ENCODE results near the gene NFIX. TPM values are rescaled to one million over a fixed set of nuclear protein-coding genes. Genes with fewer than 3 reads are reported as not detected.
A peak's percentile ranks its signal among the peaks of the same experiment; 100 is the strongest.

NFIX gene
- total and polyA plus RNA-seq, 9 of the 15 experiments (the other 6 are each of a cell fraction or from before 2014, with no cell fraction given): 0.28 to 26.8 (median 5.4) TPM

GRCh38 chr19:13051557-13052165, 56.4 kb downstream of the NFIX start (continued):
- TF ChIP-seq NCOA1 (IDR thresholded peaks at IDR 0.05; ENCODE audit: low read depth) (peak; percentile 58; the same call in 1 of the 2 replicates), NR4A1 (CRISPR knock-in tag; IDR thresholded peaks at IDR 0.05) (no peak), NR4A1 (tag; IDR thresholded peaks at IDR 0.05) (0 out of 2 replicates have a peak, but pooled peaks have one; percentile 53), KDM1A (IDR thresholded peaks at IDR 0.05) (peak; percentile 99), ID3 (CRISPR knock-in tag; IDR thresholded peaks at IDR 0.05) (no peak), ID3 (tag; IDR thresholded peaks at IDR 0.05) (peak; percentile 66; the same call in 1 of the 2 replicates), DPF2 (IDR thresholded peaks at IDR 0.05) (0 out of 2 replicates have a peak, but pooled peaks have one; percentile 48), ZNF609 (CRISPR knock-in tag; IDR thresholded peaks at IDR 0.05; ENCODE audit: borderline replicate concordance) (peak; percentile 77; the same call in 1 of the 2 replicates), NCOR1 (IDR thresholded peaks at IDR 0.05) (peak; percentile 73), MCM7 (IDR thresholded peaks at IDR 0.05) (no peak), PML (IDR thresholded peaks at IDR 0.05; ENCODE audit: low read length) (0 out of 2 replicates have a peak, but pooled peaks have one; percentile 29), RAD51 (IDR thresholded peaks at IDR 0.05; ENCODE audit: borderline replicate concordance, low read depth) (peak; percentile 59; the same call in 1 of the 2 replicates), KLF16 (IDR thresholded peaks at IDR 0.05) (peak; percentile 72; the same call in 1 of the 2 replicates), ATF7 (IDR thresholded peaks at IDR 0.05) (peak; percentile 77), ZNF511 (CRISPR knock-in tag; IDR thresholded peaks at IDR 0.05) (peak; percentile 57; the same call in 1 of the 2 replicates), ZNF740 (CRISPR knock-in tag; IDR thresholded peaks at IDR 0.05) (no peak), ZNF740 (tag; IDR thresholded peaks at IDR 0.05) (no peak), FOXK2 (conservative IDR thresholded peaks at IDR 0.05 in 1 of 2, IDR thresholded peaks at IDR 0.05 in 1 of 2; ENCODE audit: low read depth in 2 of 2) (peak; percentile 92 to 97), MTA1 (IDR thresholded peaks at IDR 0.05; ENCODE audit: borderline replicate concordance) (peak; percentile 74; the same call in 1 of the 2 replicates), MXI1 (IDR thresholded peaks at IDR 0.05; ENCODE audit: low read depth, low read length) (0 out of 2 replicates have a peak, but pooled peaks have one; percentile 37)
- TF ChIP-seq, protein P1, sequence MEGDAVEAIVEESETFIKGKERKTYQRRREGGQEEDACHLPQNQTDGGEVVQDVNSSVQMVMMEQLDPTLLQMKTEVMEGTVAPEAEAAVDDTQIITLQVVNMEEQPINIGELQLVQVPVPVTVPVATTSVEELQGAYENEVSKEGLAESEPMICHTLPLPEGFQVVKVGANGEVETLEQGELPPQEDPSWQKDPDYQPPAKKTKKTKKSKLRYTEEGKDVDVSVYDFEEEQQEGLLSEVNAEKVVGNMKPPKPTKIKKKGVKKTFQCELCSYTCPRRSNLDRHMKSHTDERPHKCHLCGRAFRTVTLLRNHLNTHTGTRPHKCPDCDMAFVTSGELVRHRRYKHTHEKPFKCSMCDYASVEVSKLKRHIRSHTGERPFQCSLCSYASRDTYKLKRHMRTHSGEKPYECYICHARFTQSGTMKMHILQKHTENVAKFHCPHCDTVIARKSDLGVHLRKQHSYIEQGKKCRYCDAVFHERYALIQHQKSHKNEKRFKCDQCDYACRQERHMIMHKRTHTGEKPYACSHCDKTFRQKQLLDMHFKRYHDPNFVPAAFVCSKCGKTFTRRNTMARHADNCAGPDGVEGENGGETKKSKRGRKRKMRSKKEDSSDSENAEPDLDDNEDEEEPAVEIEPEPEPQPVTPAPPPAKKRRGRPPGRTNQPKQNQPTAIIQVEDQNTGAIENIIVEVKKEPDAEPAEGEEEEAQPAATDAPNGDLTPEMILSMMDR (IDR thresholded peaks at IDR 0.05 in 2 of 3, conservative IDR thresholded peaks at IDR 0.05 in 1 of 3; ENCODE audit: insufficient read depth in 2 of 3, low read depth in 1 of 3, low read length in 3 of 3): 0 out of 6 replicates have a peak, but pooled peaks of 1 of the 3 experiments have one; percentile 8
